GM21723 (cell line): ENCODE data around the gene NBEA.
A peak's percentile ranks its signal among the peaks of the same experiment; 100 is the strongest.
"Not testable (repeated sequence)": the region's sequence is repeated elsewhere in the genome, so short reads cannot be mapped to it uniquely, and the experiment has no call there.

Source experiments
- ATAC-seq: cut with Tn5 transposase; IDR thresholded peaks from one replicate; pipeline ENCODE4 v1.9.1; 2021; ENCODE audit warnings: mild to moderate bottlenecking, moderate library complexity; ENCODE audit not compliant: unreplicated experiment

The NBEA gene

GRCh38 chr13:35621989-35622388 lies 679.9 kb downstream of the NBEA start:
- no peak for ATAC-seq

GRCh38 chr13:35629026-35629425 lies 687.0 kb downstream of the NBEA start:
- no peak for ATAC-seq

- peak; percentile 80 for ATAC-seq
Observed at GRCh38 chr13:35630551-35631275, 688.6 kb downstream of the NBEA start.

GRCh38 chr13:35631666-35632065 lies 689.6 kb downstream of the NBEA start:
- no peak for ATAC-seq

GRCh38 chr13:35643625-35644024 lies 701.6 kb downstream of the NBEA start:
- ATAC-seq, result no peak

- no peak for ATAC-seq
Observed at GRCh38 chr13:35646056-35646774, 704.1 kb downstream of the NBEA start.

- ATAC-seq, result no peak
Observed at GRCh38 chr13:35648201-35648600, 706.1 kb downstream of the NBEA start.

GRCh38 chr13:35649162-35649561 lies 707.1 kb downstream of the NBEA start:
- ATAC-seq, result no peak

GRCh38 chr13:35659796-35660195 lies 717.7 kb downstream of the NBEA start:
- no peak for ATAC-seq

GRCh38 chr13:35664747-35665146 lies 722.7 kb downstream of the NBEA start:
- ATAC-seq, result no peak

GRCh38 chr13:35669321-35669720 lies 727.3 kb downstream of the NBEA start:
- no peak for ATAC-seq

- no peak for ATAC-seq
Observed at GRCh38 chr13:35672611-35673010, 730.5 kb downstream of the NBEA start.

- no peak for ATAC-seq
Observed at GRCh38 chr13:35675651-35676050, 733.6 kb downstream of the NBEA start.

- not testable (repeated sequence) for ATAC-seq
Observed at GRCh38 chr13:35677863-35678262, 735.8 kb downstream of the NBEA start.

GRCh38 chr13:35681685-35682084 lies 739.6 kb downstream of the NBEA start:
- no peak for ATAC-seq

GRCh38 chr13:35684432-35684831 lies 742.4 kb downstream of the NBEA start:
- ATAC-seq, result no peak

- ATAC-seq, result no peak
Observed at GRCh38 chr13:35687336-35687735, 745.3 kb downstream of the NBEA start.

- no peak for ATAC-seq
Observed at GRCh38 chr13:35690581-35691207, 748.6 kb downstream of the NBEA start.

- no peak for ATAC-seq
Observed at GRCh38 chr13:35693134-35693784, 751.2 kb downstream of the NBEA start.

GRCh38 chr13:35694031-35694430 lies 752.0 kb downstream of the NBEA start:
- ATAC-seq, result no peak
